Upper lobe of left lung (tissue), 4 donors: ENCODE measurements around the gene SRPK2.

ENCODE experiments used
- EP300 ChIP-seq, 4 donors: sonication (generic); formaldehyde crosslinking; IDR thresholded peaks; one replicate each; pipeline ENCODE4 v1.5.1; 2017; ENCODE audit warnings: antibody characterized with exemption in 4 of 4, control low read depth in 2 of 4
- TF ChIP-seq, protein P1 (sequence below), 6 experiments: fragments of 450-650 bp in 4 of 6; fragments of 200-600 bp in 2 of 6; sonication (generic) in 2 of 6; IDR thresholded peaks; one replicate each; pipeline ENCODE4 v1.5.1; 2016 to 2019; ENCODE audit warnings: antibody characterized with exemption in 6 of 6

DNA sequence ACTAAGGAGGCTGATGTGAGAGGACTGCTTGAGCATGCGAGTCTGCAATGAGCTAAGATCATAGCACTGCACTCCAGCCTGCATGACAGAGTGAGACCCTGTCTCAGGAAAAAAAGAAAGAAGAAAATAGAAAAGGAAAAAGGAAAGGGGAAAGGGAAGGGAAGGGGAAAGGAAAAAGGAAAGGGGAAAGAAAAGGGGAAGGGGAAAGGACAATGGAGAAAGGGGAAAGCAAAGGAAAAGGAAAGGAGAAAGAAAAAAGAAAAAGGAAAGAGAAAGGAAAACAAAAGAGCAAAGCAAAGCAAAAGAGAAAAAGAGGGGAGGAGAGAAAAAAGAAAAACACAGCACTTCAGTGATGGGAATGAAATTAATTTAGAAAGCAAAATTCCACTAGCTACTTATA lies 179.3 kb downstream of the SRPK2 start:
- TF ChIP-seq, protein P1, sequence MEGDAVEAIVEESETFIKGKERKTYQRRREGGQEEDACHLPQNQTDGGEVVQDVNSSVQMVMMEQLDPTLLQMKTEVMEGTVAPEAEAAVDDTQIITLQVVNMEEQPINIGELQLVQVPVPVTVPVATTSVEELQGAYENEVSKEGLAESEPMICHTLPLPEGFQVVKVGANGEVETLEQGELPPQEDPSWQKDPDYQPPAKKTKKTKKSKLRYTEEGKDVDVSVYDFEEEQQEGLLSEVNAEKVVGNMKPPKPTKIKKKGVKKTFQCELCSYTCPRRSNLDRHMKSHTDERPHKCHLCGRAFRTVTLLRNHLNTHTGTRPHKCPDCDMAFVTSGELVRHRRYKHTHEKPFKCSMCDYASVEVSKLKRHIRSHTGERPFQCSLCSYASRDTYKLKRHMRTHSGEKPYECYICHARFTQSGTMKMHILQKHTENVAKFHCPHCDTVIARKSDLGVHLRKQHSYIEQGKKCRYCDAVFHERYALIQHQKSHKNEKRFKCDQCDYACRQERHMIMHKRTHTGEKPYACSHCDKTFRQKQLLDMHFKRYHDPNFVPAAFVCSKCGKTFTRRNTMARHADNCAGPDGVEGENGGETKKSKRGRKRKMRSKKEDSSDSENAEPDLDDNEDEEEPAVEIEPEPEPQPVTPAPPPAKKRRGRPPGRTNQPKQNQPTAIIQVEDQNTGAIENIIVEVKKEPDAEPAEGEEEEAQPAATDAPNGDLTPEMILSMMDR (IDR thresholded peaks at IDR 0.05), result no peak
- TF ChIP-seq EP300 (IDR thresholded peaks at IDR 0.05), result no peak
